Upper lobe of left lung (tissue), 4 donors: ENCODE results near the gene MUC5AC.

ENCODE experiments used
- CTCF ChIP-seq, 6 experiments: fragments of 450-650 bp in 4 of 6; fragments of 200-600 bp in 2 of 6; sonication (generic) in 2 of 6; IDR thresholded peaks; one replicate each; pipeline ENCODE4 v1.5.1; 2016 to 2019; ENCODE audit warnings: antibody characterized with exemption in 6 of 6
- POLR2A ChIP-seq, 4 donors: fragments of 450-650 bp; IDR thresholded peaks; one replicate each; pipeline ENCODE4 v1.5.1; 2016 to 2017; ENCODE audit warnings: antibody characterized with exemption in 4 of 4, mild to moderate bottlenecking in 2 of 4

- no peak for TF ChIP-seq CTCF (IDR thresholded peaks at IDR 0.05)
- no peak for TF ChIP-seq POLR2A (IDR thresholded peaks at IDR 0.05)
These were observed 4.9 kb downstream of the MUC5AC start for GRCh38 chr11:1162491-1163311.
